Medulla oblongata (tissue), 1 donor: Measurements from ENCODE around the gene SYNRG.
"Not testable (repeated sequence)": the region's sequence is repeated elsewhere in the genome, so short reads cannot be mapped to it uniquely, and the experiment has no call there.

Experiments used
- DNase-seq: peaks from one replicate; pipeline ENCODE4 v3.0.0-alpha.2; 2015; ENCODE audit errors: extremely low spot score

Gene SYNRG

GRCh38 chr17:37538981-37539659, 70.1 kb downstream of the SYNRG start:
- no peak for DNase-seq

GRCh38 chr17:37535906-37536305, 73.3 kb downstream of the SYNRG start:
- no peak for DNase-seq

GRCh38 chr17:37532756-37533155, 76.5 kb downstream of the SYNRG start:
- DNase-seq = no peak

GRCh38 chr17:37530420-37530819, 78.8 kb downstream of the SYNRG start:
- no peak for DNase-seq

- DNase-seq = peak; percentile 62
These were observed 81.9 kb downstream of the SYNRG start for GRCh38 chr17:37527249-37527851.

- DNase-seq = no peak
These were observed 85.5 kb downstream of the SYNRG start for GRCh38 chr17:37523715-37524219.

- no peak for DNase-seq
These were observed 87.4 kb downstream of the SYNRG start for GRCh38 chr17:37521821-37522220.

- DNase-seq = no peak
These were observed 89.0 kb downstream of the SYNRG start for GRCh38 chr17:37520174-37520573.

GRCh38 chr17:37519251-37519985, 89.8 kb downstream of the SYNRG start:
- DNase-seq = no peak

- peak; percentile 46 for DNase-seq
These were observed 90.4 kb downstream of the SYNRG start for GRCh38 chr17:37518826-37519225.

- no peak for DNase-seq
These were observed 91.3 kb downstream of the SYNRG start for GRCh38 chr17:37517881-37518280.

- DNase-seq = no peak
These were observed 93.1 kb downstream of the SYNRG start for GRCh38 chr17:37516127-37516571.

GRCh38 chr17:37513711-37514110, 95.5 kb downstream of the SYNRG start:
- DNase-seq = no peak

- DNase-seq = no peak
These were observed 96.7 kb downstream of the SYNRG start for GRCh38 chr17:37512442-37513068.

GRCh38 chr17:37511642-37512041, 97.6 kb downstream of the SYNRG start:
- DNase-seq = not testable (repeated sequence)

- DNase-seq = no peak
These were observed 99.2 kb downstream of the SYNRG start for GRCh38 chr17:37510056-37510455.

GRCh38 chr17:37507111-37507510, 102.1 kb downstream of the SYNRG start:
- peak; percentile 12 for DNase-seq

- peak; percentile 8 for DNase-seq
These were observed 102.5 kb downstream of the SYNRG start for GRCh38 chr17:37506678-37507077.

- DNase-seq = no peak
These were observed 103.9 kb downstream of the SYNRG start for GRCh38 chr17:37505333-37505732.

- DNase-seq = no peak
These were observed 106.1 kb downstream of the SYNRG start for GRCh38 chr17:37503148-37503547.

GRCh38 chr17:37502009-37502936, 106.9 kb downstream of the SYNRG start:
- no peak for DNase-seq
